ENCODE measurements around the gene TXK. TPM values are rescaled to one million over a fixed set of nuclear protein-coding genes. Genes with fewer than 3 reads are reported as not detected.

The TXK gene
- total RNA-seq, 2 donors from 2014 or later: 2.7 to 2.8 TPM

GRCh38 chr4:48138936-48139335 is 4.9 kb upstream of the TXK start:
- DNase-seq (ENCODE audit: low spot score) (no peak), ATAC-seq (ENCODE audit: insufficient number of reproducible peaks, low FRiP score, low read depth) (no peak)
- no peak overlapping the region for H3K4me3 ChIP-seq
- H3K4me1 ChIP-seq (ENCODE audit: control insufficient read depth in 1 of 2, low read depth in 2 of 2): no peaks in the 10 kb centered on the region
- H3K27me3 ChIP-seq (replicated peaks; ENCODE audit: insufficient read depth): no peaks in the 10 kb centered on the region
- peaks cover 4% of the 10 kb centered on the region for H3K36me3 ChIP-seq
- H3K9me3 ChIP-seq: no peaks in the 10 kb centered on the region
- H3K27ac ChIP-seq: no peak overlapping the region
- TF ChIP-seq CTCF (IDR thresholded peaks at IDR 0.05): no peak

GRCh38 chr4:48138511-48138910 is 4.5 kb upstream of the TXK start:
- Histone ChIP-seq H3K36me3 (peaks cover 4% of the 10 kb centered on the region), H3K27ac (no peak overlapping the region), H3K9me3 (no peaks in the 10 kb centered on the region), H3K4me3 (no peak overlapping the region), H3K27me3 (replicated peaks; ENCODE audit: insufficient read depth) (no peaks in the 10 kb centered on the region), H3K4me1 (ENCODE audit: control insufficient read depth in 1 of 2, low read depth in 2 of 2) (no peaks in the 10 kb centered on the region)
- no peak for ATAC-seq (ENCODE audit: insufficient number of reproducible peaks, low FRiP score, low read depth)
- no peak for TF ChIP-seq CTCF (IDR thresholded peaks at IDR 0.05)
- no peak for DNase-seq (ENCODE audit: low spot score)

GRCh38 chr4:48137846-48138245 is 3.8 kb upstream of the TXK start:
- H3K36me3 ChIP-seq: peaks cover 4% of the 10 kb centered on the region
- H3K4me3 ChIP-seq: no peak overlapping the region
- DNase-seq (ENCODE audit: low spot score) (no peak), ATAC-seq (ENCODE audit: insufficient number of reproducible peaks, low FRiP score, low read depth) (no peak)
- no peaks in the 10 kb centered on the region for H3K9me3 ChIP-seq
- H3K4me1 ChIP-seq (ENCODE audit: control insufficient read depth in 1 of 2, low read depth in 2 of 2): no peaks in the 10 kb centered on the region
- no peak overlapping the region for H3K27ac ChIP-seq
- no peak for TF ChIP-seq CTCF (IDR thresholded peaks at IDR 0.05)
- no peaks in the 10 kb centered on the region for H3K27me3 ChIP-seq (replicated peaks; ENCODE audit: insufficient read depth)

GRCh38 chr4:48133669-48134068 is 381 bp downstream of the TXK start:
- TF ChIP-seq CTCF (IDR thresholded peaks at IDR 0.05): no peak
- no peak for ATAC-seq (ENCODE audit: insufficient number of reproducible peaks, low FRiP score, low read depth)
- no peak overlapping the region for H3K4me3 ChIP-seq
- peaks cover 2 to 9% of the 10 kb centered on the region in 2 donors for H3K4me1 ChIP-seq (ENCODE audit: control insufficient read depth in 1 of 2, low read depth in 2 of 2)
- no peak overlapping the region for H3K27ac ChIP-seq
- no peak for DNase-seq (ENCODE audit: low spot score)
- H3K9me3 ChIP-seq: no peaks in the 10 kb centered on the region
- no peaks in the 10 kb centered on the region for H3K27me3 ChIP-seq (replicated peaks; ENCODE audit: insufficient read depth)
- H3K36me3 ChIP-seq: peaks cover 4% of the 10 kb centered on the region

GRCh38 chr4:48131736-48132135 is 2.3 kb downstream of the TXK start:
- no peak for ATAC-seq (ENCODE audit: insufficient number of reproducible peaks, low FRiP score, low read depth)
- Histone ChIP-seq H3K36me3 (peaks cover 4% of the 10 kb centered on the region), H3K27ac (no peak overlapping the region), H3K9me3 (no peaks in the 10 kb centered on the region), H3K4me3 (no peak overlapping the region), H3K4me1 (ENCODE audit: control insufficient read depth in 1 of 2, low read depth in 2 of 2) (peaks cover 14 to 27% of the 10 kb centered on the region in 2 donors), H3K27me3 (replicated peaks; ENCODE audit: insufficient read depth) (no peaks in the 10 kb centered on the region)
- no peak for DNase-seq (ENCODE audit: low spot score)
- no peak for TF ChIP-seq CTCF (IDR thresholded peaks at IDR 0.05)
